Activated naive CD4-positive, alpha-beta T cell (primary cell): ENCODE results near the gene GRB10.
"Not testable (repeated sequence)": the region's sequence is repeated elsewhere in the genome, so short reads cannot be mapped to it uniquely, and the experiment has no call there.

Experiments
- DNase-seq, 4 experiments: peaks; one replicate each; lab custom pipeline; 2025; lab: John Stamatoyannopoulos, UW

Gene GRB10

DNA sequence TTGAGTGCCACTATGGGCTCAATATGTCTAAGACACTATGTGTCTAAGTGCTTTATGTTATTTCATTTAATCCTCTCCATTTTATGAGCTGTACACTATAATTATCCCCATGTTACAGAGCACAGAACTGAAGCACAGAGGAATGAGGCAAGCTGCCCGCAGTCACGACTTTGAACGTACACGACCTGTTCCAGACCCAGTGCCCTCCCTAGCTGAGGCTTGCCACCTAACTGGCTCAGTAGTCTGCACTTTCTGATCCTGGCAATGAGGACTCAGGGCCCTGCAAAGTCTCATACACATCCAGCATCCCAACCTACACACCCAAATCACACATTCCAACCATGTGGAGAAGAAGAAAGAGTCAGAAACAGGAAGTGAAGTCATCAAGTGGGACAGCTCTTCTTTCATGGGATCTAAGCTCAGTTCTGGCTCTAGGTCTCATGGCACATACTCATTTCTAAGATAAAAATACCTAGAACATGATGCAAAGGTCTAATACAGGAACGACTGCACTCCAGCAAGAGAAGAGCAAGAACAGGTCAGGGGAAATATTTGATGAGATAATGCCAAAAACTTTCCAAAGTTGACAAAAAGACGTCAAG is 175.1 kb downstream of the GRB10 start:
- no peak for DNase-seq

GRCh38 chr7:50605059-50605458 is 177.6 kb downstream of the GRB10 start:
- no peak for DNase-seq

GRCh38 chr7:50603287-50603686 is 179.4 kb downstream of the GRB10 start:
- DNase-seq = no peak

DNA sequence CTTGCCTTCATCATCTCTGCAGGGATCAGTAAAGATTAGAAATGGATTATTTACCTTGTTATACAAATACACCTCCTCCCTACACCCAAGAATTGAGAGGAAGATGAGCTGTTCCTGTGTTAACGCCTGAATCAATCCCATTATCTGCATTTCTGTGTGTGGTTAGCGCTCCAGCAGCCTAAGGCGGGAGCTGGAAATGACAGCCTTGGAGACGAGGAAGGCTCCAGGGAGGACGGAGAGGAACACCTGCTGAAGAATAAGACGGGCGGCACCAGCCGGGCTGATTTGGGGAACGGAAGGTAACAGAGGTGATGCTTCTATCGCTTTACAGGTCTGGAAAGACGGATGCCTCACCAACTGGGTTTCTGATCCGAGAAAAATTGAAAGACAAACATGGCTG is 183.3 kb downstream of the GRB10 start:
- no peak for DNase-seq

DNA sequence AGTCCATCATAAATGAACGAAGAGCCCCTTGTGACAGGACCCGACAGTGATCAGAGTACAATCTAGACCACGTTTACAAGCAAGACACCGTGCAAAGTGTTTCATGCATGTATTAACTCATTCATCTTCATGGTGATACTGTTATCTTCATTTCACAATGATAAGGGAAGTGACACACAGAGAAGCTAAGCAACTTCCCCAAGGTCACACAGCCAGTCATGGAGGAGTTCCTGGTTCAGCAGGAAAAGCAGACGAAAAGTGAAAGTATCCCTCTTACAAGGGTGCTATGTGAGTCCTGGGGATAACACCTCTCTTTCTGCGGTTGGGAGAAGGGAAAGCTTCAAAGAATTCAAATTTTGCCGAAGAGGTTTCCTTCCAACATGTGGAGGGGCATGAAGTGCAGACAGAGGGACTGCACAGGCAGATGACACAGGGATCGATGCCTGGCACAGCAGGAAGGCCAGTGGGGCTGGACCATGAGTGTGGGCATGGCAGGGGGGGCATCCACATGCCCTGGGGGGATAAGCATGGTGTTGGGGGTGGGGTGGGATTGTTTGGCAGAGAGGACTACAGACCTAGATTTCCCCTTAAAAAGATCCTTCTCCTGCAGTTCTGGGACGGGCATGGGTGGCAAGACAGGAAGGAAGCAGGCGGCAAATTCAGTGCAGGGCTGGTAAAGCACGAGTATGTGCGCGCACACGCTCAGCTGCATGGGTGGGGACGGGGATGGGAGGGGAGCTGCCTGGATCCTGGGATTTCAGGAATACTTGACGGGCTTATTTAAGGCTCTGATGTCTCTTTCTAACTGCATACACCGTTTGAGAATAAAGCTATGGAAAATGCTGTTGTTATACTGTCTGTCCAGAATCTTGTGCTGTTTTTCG is 184.0 kb downstream of the GRB10 start:
- DNase-seq = no peak

- no peak for DNase-seq
Measured at GRCh38 chr7:50596484-50596883, 186.2 kb downstream of the GRB10 start.

- DNase-seq = no peak
Measured at GRCh38 chr7:50595491-50596102, 187.1 kb downstream of the GRB10 start.

DNA sequence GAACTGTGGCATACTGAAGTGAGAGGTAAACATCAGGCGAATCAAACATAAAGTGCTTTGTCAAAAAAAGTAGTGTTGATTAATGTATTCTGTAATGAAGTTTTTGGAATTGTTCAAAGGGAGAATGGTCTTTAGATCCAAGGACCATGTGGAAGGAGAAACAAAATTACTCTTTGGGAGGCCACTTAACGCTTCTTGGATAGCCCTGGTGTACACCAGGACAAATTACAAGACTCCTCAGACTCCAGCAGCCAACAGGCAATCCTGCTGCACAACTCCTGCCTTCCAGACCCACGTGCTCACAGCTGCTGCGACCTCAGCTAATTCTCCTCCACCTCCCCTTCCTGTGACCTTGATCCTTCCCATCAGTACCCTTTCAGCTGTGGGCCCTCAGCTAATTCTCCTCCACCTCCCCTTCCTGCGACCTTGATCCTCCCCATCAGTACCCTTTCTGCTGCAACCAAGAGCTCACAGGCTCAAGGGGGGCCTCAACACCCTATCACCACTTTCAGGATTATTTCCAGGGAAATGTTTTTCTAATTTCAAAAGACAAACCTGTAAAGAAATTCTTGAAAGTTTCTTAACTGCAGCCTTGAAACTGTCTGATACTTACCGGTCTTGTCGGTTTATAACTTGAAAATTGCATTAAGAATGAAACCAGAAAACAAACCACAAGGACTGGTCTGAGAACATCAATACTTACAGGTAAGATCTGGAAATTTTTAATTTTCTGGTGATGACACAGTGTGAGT is 187.8 kb downstream of the GRB10 start:
- DNase-seq = no peak

GRCh38 chr7:50594136-50594535 is 188.6 kb downstream of the GRB10 start:
- DNase-seq = no peak

DNA sequence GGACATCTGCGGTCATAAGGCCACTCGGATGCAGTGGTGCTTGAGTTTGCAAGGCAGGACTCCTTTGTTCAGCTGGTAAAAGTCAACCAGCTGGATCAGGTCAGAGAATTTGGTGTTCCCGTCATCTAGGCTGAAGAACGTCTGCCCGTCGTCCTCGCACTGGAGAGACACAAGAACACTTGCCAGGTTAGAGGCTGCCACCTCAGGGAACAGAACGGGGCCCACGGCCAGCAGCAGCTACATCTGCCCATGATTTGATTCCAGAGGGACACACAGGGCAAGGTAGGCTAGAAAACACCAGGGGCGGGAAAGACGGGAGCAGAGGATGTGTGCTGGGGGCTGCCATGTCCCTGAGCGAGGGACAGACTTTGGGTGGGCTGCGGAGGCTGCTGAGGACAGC is 189.8 kb downstream of the GRB10 start:
- DNase-seq = no peak

DNA sequence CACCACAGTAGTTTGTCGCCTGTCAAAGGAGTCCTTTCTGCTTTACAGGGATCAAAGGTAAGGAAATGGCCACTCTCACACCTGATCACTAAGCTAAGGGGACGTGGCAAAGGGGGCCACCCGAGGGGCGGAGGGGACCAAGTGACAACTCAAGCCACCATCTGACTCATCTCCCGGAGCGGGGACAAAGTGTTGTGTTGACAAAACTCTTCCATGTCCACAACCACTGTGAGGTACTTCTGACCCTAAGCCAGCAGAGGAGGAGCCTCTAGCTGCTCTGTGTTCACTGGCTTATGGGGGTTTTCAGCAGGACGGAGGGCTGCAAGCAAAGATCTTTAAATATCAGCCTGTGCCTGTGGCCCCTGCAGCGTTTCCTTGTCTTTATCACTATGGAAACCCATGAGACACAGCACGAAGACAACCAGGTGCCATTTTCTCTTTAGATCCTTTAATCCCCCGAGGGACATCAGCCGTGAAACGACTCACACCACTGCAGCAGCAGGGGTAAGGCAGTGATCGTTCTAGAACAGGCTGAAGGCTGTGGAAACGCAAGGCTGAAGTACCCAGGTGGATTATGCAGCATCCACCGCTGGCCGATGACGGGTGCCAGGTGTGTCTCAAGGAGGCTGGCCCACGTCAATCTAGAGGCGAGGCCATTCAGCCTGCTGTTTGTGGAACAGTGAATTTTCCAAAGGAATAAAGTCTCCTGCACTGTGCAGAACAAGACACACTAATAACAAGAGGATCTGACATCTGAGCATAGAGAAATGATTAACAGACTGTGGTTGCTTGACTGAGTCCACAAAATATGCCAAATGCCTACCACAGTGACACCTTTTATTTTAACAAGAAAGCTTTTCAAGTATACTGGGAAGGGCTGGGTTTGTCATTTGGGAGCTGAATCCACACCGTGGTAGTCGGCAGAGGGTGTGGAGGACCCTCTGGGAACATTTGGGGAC is 190.9 kb downstream of the GRB10 start:
- no peak for DNase-seq

DNA sequence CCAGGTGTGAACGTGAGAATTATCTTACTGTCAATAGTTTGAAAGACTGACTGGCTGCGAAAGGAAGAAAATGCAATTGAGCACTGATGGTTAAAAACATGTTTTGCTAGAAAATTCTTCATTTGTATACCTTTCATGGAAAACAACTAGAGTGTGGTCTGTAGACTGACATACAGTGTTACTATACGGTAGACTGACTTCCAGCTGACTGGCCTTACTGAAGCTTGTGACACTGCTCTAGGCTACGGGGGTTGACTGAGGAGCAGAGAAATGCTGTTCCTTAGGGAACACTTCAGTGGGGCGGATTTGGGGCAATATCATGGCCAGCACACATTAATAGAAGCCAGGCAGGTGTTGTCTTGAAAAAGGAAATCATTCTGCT is 191.6 kb downstream of the GRB10 start:
- DNase-seq = no peak

- no peak for DNase-seq
Measured at GRCh38 chr7:50590535-50590934, 192.2 kb downstream of the GRB10 start.

DNA sequence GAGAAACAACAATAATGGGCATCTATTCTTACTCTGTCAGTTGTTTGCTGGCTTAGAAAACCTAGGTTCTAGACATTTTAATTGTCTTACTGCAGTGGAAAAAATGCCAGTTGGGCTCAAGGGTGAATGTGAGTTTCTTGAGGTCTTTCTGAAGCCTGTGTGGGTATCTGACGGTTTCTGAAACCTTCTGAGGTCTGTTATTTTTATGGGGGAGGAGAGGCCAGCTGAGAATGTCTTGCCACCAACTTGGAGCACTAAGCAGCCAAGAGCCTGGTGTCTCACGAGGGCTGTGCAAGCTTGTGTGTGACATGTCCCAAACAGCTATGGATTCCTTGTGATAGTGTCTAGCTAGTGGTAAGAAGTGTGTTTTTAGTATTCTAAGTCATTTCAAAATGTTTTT is 193.3 kb downstream of the GRB10 start:
- DNase-seq = no peak

DNA sequence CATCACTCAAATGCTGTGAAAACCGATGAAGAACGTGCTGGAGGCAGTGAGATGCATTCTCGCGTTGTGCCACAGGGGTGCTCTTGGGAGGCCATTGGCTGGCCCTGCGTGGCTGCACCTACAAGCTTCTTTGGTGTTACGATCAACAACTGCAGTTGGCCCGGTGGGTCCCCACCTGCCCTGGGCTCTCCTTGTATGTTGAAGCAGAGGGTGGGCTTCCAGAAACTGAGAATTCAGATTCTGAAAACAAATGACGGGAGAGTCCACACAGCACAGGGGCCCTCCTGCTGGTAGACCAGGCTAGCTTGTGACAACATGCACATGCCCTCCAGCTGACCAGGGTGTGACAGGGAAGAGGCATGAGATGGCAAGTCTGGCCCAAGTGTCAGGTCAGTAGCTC is 193.8 kb downstream of the GRB10 start:
- DNase-seq = no peak

GRCh38 chr7:50587737-50588136 is 195.0 kb downstream of the GRB10 start:
- DNase-seq = no peak

- DNase-seq = no peak
Measured at GRCh38 chr7:50584793-50585408, 197.8 kb downstream of the GRB10 start.

GRCh38 chr7:50584386-50584785 is 198.3 kb downstream of the GRB10 start:
- DNase-seq = no peak

- DNase-seq = not testable (repeated sequence)
Measured at GRCh38 chr7:50583295-50583694, 199.4 kb downstream of the GRB10 start.

DNA sequence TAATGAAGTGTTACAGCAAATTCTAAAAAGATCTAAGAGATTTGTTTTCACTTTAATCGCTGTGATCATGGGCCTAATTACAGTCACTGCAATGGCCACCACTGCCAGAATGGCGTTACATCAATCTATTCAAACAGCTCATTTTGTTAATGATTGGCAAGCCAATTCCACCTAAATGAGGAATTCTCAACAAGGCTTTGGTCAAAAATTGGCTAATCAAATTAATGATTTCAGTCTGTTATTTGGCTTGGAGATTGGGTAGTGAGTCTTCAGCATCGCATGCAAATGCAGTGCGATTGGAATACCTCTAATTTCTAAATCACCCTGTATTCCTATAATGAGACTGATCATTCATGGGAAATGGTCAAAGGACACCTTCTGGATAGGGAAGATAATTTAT is 200.4 kb downstream of the GRB10 start:
- not testable (repeated sequence) for DNase-seq

DNA sequence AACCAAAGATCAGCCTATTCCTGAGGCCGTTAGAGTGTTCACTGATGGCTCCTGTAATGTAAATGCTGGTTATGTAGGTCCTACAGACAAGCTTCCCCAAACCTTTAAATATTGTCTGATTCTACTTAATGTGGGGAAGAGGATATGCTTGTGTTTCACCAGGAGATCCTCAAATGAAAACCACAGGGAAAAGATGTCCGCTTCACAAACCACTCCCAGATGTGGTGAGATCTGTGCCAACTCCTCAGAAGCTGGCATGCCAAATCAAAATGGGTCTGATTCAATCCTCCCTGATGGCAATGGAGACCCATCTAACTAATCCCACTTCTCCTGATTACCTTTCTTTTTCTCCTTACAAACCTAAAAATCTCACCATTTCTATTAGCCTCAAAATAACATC is 202.0 kb downstream of the GRB10 start:
- not testable (repeated sequence) for DNase-seq
